ENCODE measurements around the gene GNG11. TPM values are rescaled to one million over a fixed set of nuclear protein-coding genes. Genes with fewer than 3 reads are reported as not detected.
A peak's percentile ranks its signal among the peaks of the same experiment; 100 is the strongest.

The GNG11 gene
- total RNA-seq, 2 donors from 2014 or later: 1.3 to 3.1 TPM

- Histone ChIP-seq H3K27ac (ENCODE audit: low read depth, low read length) (no peak overlapping the region), H3K4me1 (ENCODE audit: control insufficient read depth, insufficient read depth, low read length) (no peaks in the 10 kb centered on the region), H3K9ac (ENCODE audit: extremely low read depth, low read length, poor library complexity, severe bottlenecking) (no peak overlapping the region), H3K36me3 (ENCODE audit: control insufficient read depth, insufficient read depth, low read length) (no peaks in the 10 kb centered on the region), H3K9me3 (ENCODE audit: control insufficient read depth, low read length) (no peaks in the 10 kb centered on the region), H3K4me3 (ENCODE audit: low read length) (no peak overlapping the region), H3K27me3 (ENCODE audit: control insufficient read depth, insufficient read depth, low read length, poor library complexity, severe bottlenecking) (no peaks in the 10 kb centered on the region)
- H3K4me1 Mint-ChIP-seq: peaks cover 10% of the 10 kb centered on the region
- no peak for TF ChIP-seq CTCF (conservative IDR thresholded peaks at IDR 0.05)
- no peak for DNase-seq
- H3K9me3 Mint-ChIP-seq: no peaks in the 10 kb centered on the region
- WGBS, 2 experiments (ENCODE audit: insufficient coverage in 1 of 2, insufficient read length in 1 of 2): 93 to 100% methylated on average over 1 to 6 of the region's 6 CpGs
- peak overlapping the region; percentile 67 for H3K4me3 Mint-ChIP-seq
- peaks cover 5% of the 10 kb centered on the region for H3K27me3 Mint-ChIP-seq (ENCODE audit: insufficient read depth)
- no peak overlapping the region for H3K27ac Mint-ChIP-seq
- no peaks in the 10 kb centered on the region for H3K36me3 Mint-ChIP-seq (ENCODE audit: low read depth)
Measured at GRCh38 chr7:93920496-93921182, 896 bp upstream of the GNG11 start.

DNA sequence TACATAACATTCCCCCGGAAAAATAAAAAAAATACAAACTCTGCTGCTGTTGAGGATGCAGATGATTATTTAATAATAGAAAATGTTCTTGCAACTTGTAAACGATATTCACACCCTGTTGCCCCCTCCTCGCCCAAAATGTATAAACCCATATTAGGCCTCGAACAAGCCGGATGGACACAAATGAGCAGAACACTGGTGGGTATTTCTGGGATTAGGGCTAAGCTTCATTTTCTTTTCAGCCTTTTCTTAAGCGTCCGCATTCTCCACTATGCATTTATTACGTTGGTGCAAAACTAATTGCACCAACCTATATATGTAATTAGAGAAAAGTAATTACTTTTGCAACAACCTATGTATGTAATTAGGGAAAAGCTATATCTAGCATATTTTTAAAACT is 349 bp upstream of the GNG11 start:
- Histone ChIP-seq H3K4me1 (ENCODE audit: control insufficient read depth, insufficient read depth, low read length) (no peaks in the 10 kb centered on the region), H3K4me3 (ENCODE audit: low read length) (peak overlapping the region; percentile 78), H3K9me3 (ENCODE audit: control insufficient read depth, low read length) (no peaks in the 10 kb centered on the region), H3K9ac (ENCODE audit: extremely low read depth, low read length, poor library complexity, severe bottlenecking) (no peak overlapping the region), H3K27ac (ENCODE audit: low read depth, low read length) (no peak overlapping the region), H3K36me3 (ENCODE audit: control insufficient read depth, insufficient read depth, low read length) (no peaks in the 10 kb centered on the region), H3K27me3 (ENCODE audit: control insufficient read depth, insufficient read depth, low read length, poor library complexity, severe bottlenecking) (no peaks in the 10 kb centered on the region)
- no peak for TF ChIP-seq CTCF (conservative IDR thresholded peaks at IDR 0.05)
- Mint-ChIP-seq H3K36me3 (ENCODE audit: low read depth) (no peaks in the 10 kb centered on the region), H3K4me3 (peak overlapping the region; percentile 67), H3K9me3 (no peaks in the 10 kb centered on the region), H3K27ac (no peak overlapping the region), H3K4me1 (peaks cover 10% of the 10 kb centered on the region), H3K27me3 (ENCODE audit: insufficient read depth) (peaks cover 5% of the 10 kb centered on the region)
- 88% methylated on average over 6 of the region's 8 CpGs; no CpG with 5 or more reads in 1 of the 2 experiments for WGBS, 2 experiments (ENCODE audit: insufficient coverage in 1 of 2, insufficient read length in 1 of 2)
- no peak for DNase-seq

DNA sequence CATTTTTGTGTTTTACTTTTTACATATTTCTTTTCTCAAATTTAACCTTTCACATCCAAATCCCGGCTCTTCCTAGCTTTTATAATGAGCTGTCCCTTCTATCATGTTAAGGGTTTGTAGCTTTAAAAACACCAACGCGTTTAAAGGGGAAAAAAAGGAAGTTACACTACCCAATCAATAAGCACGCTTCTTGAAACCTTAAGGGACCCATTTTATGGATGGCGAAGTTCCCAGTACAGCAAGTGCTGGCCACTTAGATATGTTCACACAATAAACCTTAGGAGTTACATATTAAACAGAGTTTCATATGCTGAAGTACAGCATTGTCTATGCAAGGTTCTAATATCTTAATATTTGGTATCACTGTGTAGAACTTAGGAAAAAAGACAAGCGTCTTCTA is 1.8 kb downstream of the GNG11 start:
- H3K4me3 Mint-ChIP-seq: no peak overlapping the region
- H3K9ac ChIP-seq (ENCODE audit: extremely low read depth, low read length, poor library complexity, severe bottlenecking): no peak overlapping the region
- no peak overlapping the region for H3K27ac ChIP-seq (ENCODE audit: low read depth, low read length)
- no peaks in the 10 kb centered on the region for H3K9me3 ChIP-seq (ENCODE audit: control insufficient read depth, low read length)
- H3K27me3 ChIP-seq (ENCODE audit: control insufficient read depth, insufficient read depth, low read length, poor library complexity, severe bottlenecking): no peaks in the 10 kb centered on the region
- H3K36me3 Mint-ChIP-seq (ENCODE audit: low read depth): no peaks in the 10 kb centered on the region
- no peaks in the 10 kb centered on the region for H3K4me1 ChIP-seq (ENCODE audit: control insufficient read depth, insufficient read depth, low read length)
- no peaks in the 10 kb centered on the region for H3K36me3 ChIP-seq (ENCODE audit: control insufficient read depth, insufficient read depth, low read length)
- no peak overlapping the region for H3K27ac Mint-ChIP-seq
- H3K27me3 Mint-ChIP-seq (ENCODE audit: insufficient read depth): peaks cover 5% of the 10 kb centered on the region
- TF ChIP-seq CTCF (conservative IDR thresholded peaks at IDR 0.05): no peak
- H3K4me1 Mint-ChIP-seq: peaks cover 10% of the 10 kb centered on the region
- no peaks in the 10 kb centered on the region for H3K9me3 Mint-ChIP-seq
- H3K4me3 ChIP-seq (ENCODE audit: low read length): no peak overlapping the region
- WGBS, 2 experiments (ENCODE audit: insufficient coverage in 1 of 2, insufficient read length in 1 of 2): 98% methylated on average over 6 of the region's 6 CpGs; no CpG with 5 or more reads in 1 of the 2 experiments
- no peak for DNase-seq

Measured in endodermal cell (in vitro differentiated cells).